ENCODE results near the gene KCTD2.
A peak's percentile ranks its signal among the peaks of the same experiment; 100 is the strongest.

The KCTD2 gene

DNA sequence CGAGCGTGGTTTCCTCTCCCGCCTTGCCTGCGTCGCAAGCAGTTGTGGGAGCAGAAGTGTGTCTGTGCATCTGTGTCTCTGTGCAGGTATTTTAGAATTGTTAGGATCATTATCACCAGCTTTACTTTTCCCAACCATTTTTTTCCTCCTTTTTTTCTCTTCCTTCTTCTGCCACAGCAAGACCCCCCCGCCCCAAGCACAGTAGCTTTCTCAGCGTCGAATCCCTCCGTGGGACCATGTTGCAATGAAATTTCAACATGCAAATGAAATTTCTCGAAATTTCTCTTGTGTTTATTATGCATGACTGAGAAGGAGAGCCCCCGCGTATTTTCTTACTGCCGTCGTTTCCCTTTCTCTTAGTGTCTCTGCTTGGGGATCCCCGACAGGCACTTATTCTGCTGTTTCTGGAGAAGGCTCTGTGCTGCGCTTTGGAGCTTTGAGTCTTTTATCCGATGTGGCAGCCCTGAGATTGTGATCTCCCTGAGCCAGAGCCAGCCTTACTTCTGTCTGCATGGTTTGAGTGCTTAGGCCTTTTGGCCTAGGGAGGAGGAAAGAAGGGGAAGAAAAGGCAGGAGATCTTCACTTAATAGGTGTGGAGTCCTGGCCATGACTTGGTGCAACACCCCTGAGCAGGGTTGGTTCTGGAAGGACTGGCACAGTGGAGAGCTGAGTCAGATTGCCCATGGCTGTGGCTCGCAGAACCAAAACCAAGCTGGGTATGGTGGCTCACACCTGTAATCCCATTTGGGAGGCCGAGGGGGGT, 67.7 kb downstream of the KCTD2 start:
- peak overlapping the region; percentile 47 for H3K4me3 ChIP-seq (ENCODE audit: low read depth, low read length)

More for the DNA sequence above, 67.7 kb downstream of the KCTD2 start:
- TF ChIP-seq, protein P1, sequence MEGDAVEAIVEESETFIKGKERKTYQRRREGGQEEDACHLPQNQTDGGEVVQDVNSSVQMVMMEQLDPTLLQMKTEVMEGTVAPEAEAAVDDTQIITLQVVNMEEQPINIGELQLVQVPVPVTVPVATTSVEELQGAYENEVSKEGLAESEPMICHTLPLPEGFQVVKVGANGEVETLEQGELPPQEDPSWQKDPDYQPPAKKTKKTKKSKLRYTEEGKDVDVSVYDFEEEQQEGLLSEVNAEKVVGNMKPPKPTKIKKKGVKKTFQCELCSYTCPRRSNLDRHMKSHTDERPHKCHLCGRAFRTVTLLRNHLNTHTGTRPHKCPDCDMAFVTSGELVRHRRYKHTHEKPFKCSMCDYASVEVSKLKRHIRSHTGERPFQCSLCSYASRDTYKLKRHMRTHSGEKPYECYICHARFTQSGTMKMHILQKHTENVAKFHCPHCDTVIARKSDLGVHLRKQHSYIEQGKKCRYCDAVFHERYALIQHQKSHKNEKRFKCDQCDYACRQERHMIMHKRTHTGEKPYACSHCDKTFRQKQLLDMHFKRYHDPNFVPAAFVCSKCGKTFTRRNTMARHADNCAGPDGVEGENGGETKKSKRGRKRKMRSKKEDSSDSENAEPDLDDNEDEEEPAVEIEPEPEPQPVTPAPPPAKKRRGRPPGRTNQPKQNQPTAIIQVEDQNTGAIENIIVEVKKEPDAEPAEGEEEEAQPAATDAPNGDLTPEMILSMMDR (IDR thresholded peaks at IDR 0.05; ENCODE audit: low read depth, low read length) = no peak

All from WI38 (cell line).